H1 (cell line): ENCODE measurements around the gene GDF2.

ENCODE experiments used
- CTBP2 ChIP-seq: IDR thresholded peaks from 2 replicates; pipeline ENCODE4 v1.7.0; 2011; ENCODE audit warnings: borderline replicate concordance, mild to moderate bottlenecking, moderate library complexity, mixed read lengths, low read length; ENCODE audit not compliant: insufficient read depth, insufficient read length
- KDM1A ChIP-seq: fragments of 200-600, 300-600 bp; sonication (generic); IDR thresholded peaks from 2 replicates; pipeline ENCODE4 v1.7.1; 2016; ENCODE audit warnings: mild to moderate bottlenecking, low read length, borderline replicate concordance
- RXRA ChIP-seq: IDR thresholded peaks from 2 replicates; pipeline ENCODE4 v1.6.1; 2011; ENCODE audit warnings: low read depth, mild to moderate bottlenecking, low read length, moderate library complexity; ENCODE audit not compliant: insufficient read depth
- TF ChIP-seq, protein P1 (sequence below), 3 experiments: IDR thresholded peaks; 1 replicate in 2 of 3; 2 replicates in 1 of 3; pipeline versions ENCODE4 v1.5.1 to v1.6.1; 2011; ENCODE audit warnings: low read length in 3 of 3, mild to moderate bottlenecking in 3 of 3, inconsistent platforms in 2 of 3, low read depth in 1 of 3, moderate library complexity in 1 of 3; ENCODE audit not compliant: insufficient read depth in 1 of 3; ENCODE audit errors: control extremely low read depth in 1 of 3
- TF ChIP-seq, protein P2 (sequence below): IDR thresholded peaks from 2 replicates; pipeline ENCODE4 v1.6.1; 2012; ENCODE audit warnings: inconsistent platforms

DNA sequence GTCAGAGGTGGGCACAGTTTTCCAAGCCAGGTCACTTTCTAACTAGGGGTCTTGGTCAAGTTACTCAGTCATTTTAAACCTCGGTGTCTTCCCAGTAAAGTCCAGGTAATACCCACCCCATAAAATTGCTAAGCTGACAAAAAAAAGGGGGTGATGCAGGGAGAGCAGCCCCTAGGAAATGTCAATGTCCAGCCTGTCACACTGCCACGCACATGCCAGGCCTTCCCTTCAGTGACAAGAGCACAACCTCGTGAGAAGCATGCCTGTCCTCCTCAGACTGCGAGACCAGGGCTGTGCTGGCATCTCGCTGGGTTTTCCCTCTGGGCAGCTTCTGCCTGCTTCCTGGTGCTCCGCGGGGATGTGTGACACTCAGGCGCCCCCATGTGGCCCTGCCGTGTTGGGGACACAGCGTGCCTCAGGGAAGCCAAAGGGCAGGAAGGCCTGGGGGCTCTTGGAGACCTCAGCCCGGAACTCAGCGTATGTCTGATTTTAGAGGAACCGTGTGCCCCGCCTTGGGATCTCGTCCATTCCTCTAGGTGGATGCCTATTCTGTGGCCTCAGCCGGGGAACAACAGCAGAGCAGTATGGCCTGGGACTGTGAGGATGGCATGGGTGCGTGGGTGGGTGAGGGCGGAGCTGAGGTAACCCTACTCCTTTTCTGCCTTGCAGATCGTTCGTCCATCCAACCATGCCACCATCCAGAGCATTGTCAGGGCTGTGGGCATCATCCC lies 10.2 kb upstream of the GDF2 start:
- TF ChIP-seq, protein P1, sequence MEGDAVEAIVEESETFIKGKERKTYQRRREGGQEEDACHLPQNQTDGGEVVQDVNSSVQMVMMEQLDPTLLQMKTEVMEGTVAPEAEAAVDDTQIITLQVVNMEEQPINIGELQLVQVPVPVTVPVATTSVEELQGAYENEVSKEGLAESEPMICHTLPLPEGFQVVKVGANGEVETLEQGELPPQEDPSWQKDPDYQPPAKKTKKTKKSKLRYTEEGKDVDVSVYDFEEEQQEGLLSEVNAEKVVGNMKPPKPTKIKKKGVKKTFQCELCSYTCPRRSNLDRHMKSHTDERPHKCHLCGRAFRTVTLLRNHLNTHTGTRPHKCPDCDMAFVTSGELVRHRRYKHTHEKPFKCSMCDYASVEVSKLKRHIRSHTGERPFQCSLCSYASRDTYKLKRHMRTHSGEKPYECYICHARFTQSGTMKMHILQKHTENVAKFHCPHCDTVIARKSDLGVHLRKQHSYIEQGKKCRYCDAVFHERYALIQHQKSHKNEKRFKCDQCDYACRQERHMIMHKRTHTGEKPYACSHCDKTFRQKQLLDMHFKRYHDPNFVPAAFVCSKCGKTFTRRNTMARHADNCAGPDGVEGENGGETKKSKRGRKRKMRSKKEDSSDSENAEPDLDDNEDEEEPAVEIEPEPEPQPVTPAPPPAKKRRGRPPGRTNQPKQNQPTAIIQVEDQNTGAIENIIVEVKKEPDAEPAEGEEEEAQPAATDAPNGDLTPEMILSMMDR (IDR thresholded peaks at IDR 0.05; ENCODE audit: control extremely low read depth in 1 of 3, insufficient read depth in 1 of 3, low read depth in 1 of 3, low read length in 3 of 3), result peak; percentile 86 to 96 (median 95)
- TF ChIP-seq, protein P2, sequence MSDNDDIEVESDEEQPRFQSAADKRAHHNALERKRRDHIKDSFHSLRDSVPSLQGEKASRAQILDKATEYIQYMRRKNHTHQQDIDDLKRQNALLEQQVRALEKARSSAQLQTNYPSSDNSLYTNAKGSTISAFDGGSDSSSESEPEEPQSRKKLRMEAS, result peak; percentile 56
- TF ChIP-seq KDM1A (no peak), CTBP2 (no peak), RXRA (no peak)
